CD14-positive monocyte (primary cell): ENCODE results near the gene PLXNB1. TPM values are rescaled to one million over a fixed set of nuclear protein-coding genes. Genes with fewer than 3 reads are reported as not detected.

ENCODE experiments used
- DNase-seq, 3 donors: peaks; one replicate each; pipeline ENCODE4 v3.0.0-alpha.2; 2011 to 2022
- H2AFZ ChIP-seq: 2 replicates; pipeline ENCODE4 v1.6.0; 2012; ENCODE audit warnings: mild to moderate bottlenecking, low read depth, low read length, inconsistent platforms; ENCODE audit not compliant: insufficient read depth, poor library complexity, severe bottlenecking
- H3K27ac ChIP-seq, 2 donors: 1 replicate in 1 of 2; 2 replicates in 1 of 2; pipeline ENCODE4 v1.5.1; 2012 to 2013; ENCODE audit warnings: low read length in 2 of 2, control low read depth in 1 of 2, inconsistent platforms in 1 of 2, low read depth in 1 of 2, mild to moderate bottlenecking in 1 of 2
- H3K27me3 ChIP-seq, 2 donors: one replicate each; pipeline versions ENCODE4 v1.6.0 to v1.6.1; 2011 to 2013; ENCODE audit warnings: low read length in 2 of 2; ENCODE audit not compliant: control insufficient read depth in 2 of 2, insufficient read depth in 2 of 2
- H3K36me3 ChIP-seq, 2 donors: replicated peaks in 1 of 2; 1 replicate in 1 of 2; 2 replicates in 1 of 2; pipeline versions ENCODE4 v1.5.1 to v1.6.1; 2012 to 2013; ENCODE audit warnings: low read length in 2 of 2, control low read depth in 1 of 2, inconsistent platforms in 1 of 2, mild to moderate bottlenecking in 1 of 2; ENCODE audit not compliant: insufficient read depth in 2 of 2, control insufficient read depth in 1 of 2
- H3K4me1 ChIP-seq, 2 donors: 1 replicate in 1 of 2; 2 replicates in 1 of 2; pipeline versions ENCODE4 v1.5.1 to v1.6.1; 2012 to 2013; ENCODE audit warnings: low read length in 2 of 2, control low read depth in 1 of 2, inconsistent platforms in 1 of 2, mild to moderate bottlenecking in 1 of 2, moderate library complexity in 1 of 2; ENCODE audit not compliant: insufficient read depth in 2 of 2, control insufficient read depth in 1 of 2
- H3K4me2 ChIP-seq: replicated peaks from 2 replicates; pipeline ENCODE3; 2012; ENCODE audit warnings: low read length, moderate library complexity, mild to moderate bottlenecking; ENCODE audit not compliant: poor library complexity, severe bottlenecking; ENCODE audit errors: extremely low read depth
- H3K4me3 ChIP-seq, 3 experiments: fragments of 200-600 bp in 1 of 3; sonication (generic) in 1 of 3; replicated peaks in 1 of 3; 1 replicate in 2 of 3; 2 replicates in 1 of 3; pipeline ENCODE4 v1.5.1; 2011 to 2013; ENCODE audit warnings: low read length in 3 of 3, mild to moderate bottlenecking in 3 of 3, control low read depth in 2 of 3, low read depth in 2 of 3, inconsistent platforms in 1 of 3, moderate library complexity in 1 of 3
- H3K79me2 ChIP-seq: 2 replicates; pipeline ENCODE4 v1.6.0; 2012; ENCODE audit warnings: mild to moderate bottlenecking, control low read depth, inconsistent platforms, low read length, moderate library complexity; ENCODE audit not compliant: insufficient read depth
- H3K9ac ChIP-seq: 2 replicates; pipeline ENCODE4 v1.6.0; 2017; ENCODE audit warnings: low read length, mild to moderate bottlenecking; ENCODE audit not compliant: insufficient read depth, poor library complexity, severe bottlenecking
- H3K9me3 ChIP-seq, 2 donors: replicated peaks in 1 of 2; 1 replicate in 1 of 2; 2 replicates in 1 of 2; pipeline versions ENCODE4 v1.5.1 to v1.6.1; 2012 to 2013; ENCODE audit warnings: low read length in 2 of 2, control low read depth in 1 of 2; ENCODE audit not compliant: control insufficient read depth in 1 of 2, insufficient read depth in 1 of 2
- H4K20me1 ChIP-seq: 2 replicates; pipeline ENCODE4 v1.6.0; 2012; ENCODE audit warnings: mild to moderate bottlenecking, low read length, control low read depth, moderate library complexity; ENCODE audit not compliant: insufficient read depth
- H3K27ac Mint-ChIP-seq, 7 donors: one replicate each; pipeline ENCODE4 v1.8.0; 2020; ENCODE audit warnings: mild to moderate bottlenecking in 7 of 7, mixed read lengths in 7 of 7, moderate library complexity in 6 of 7, inconsistent platforms in 2 of 7
- H3K27me3 Mint-ChIP-seq, 3 donors: one replicate each; pipeline ENCODE4 v1.8.0; 2021 to 2022; ENCODE audit warnings: low read depth in 3 of 3, mild to moderate bottlenecking in 3 of 3, mixed read lengths in 3 of 3, moderate library complexity in 3 of 3, inconsistent platforms in 1 of 3
- H3K36me3 Mint-ChIP-seq, 2 donors: one replicate each; pipeline ENCODE4 v1.8.0; 2020; ENCODE audit warnings: mixed read lengths in 2 of 2, inconsistent platforms in 1 of 2, mild to moderate bottlenecking in 1 of 2
- H3K4me1 Mint-ChIP-seq: one replicate; pipeline ENCODE4 v1.8.0; 2020; ENCODE audit warnings: mild to moderate bottlenecking, mixed read lengths
- H3K4me3 Mint-ChIP-seq, 2 donors: one replicate each; pipeline ENCODE4 v1.8.0; 2020; ENCODE audit warnings: mild to moderate bottlenecking in 2 of 2, mixed read lengths in 2 of 2, moderate library complexity in 1 of 2
- H3K9me3 Mint-ChIP-seq, 7 donors: one replicate each; pipeline ENCODE4 v1.8.0; 2020 to 2022; ENCODE audit warnings: mixed read lengths in 7 of 7, mild to moderate bottlenecking in 6 of 7, moderate library complexity in 6 of 7, inconsistent platforms in 2 of 7
- CTCF ChIP-seq: fragments of 200-600 bp; IDR thresholded peaks from one replicate; pipeline ENCODE4 v1.8.0; 2022; ENCODE audit warnings: antibody characterized with exemption, mild to moderate bottlenecking
- WGBS: methylation state at CpG from one replicate; pipeline ENCODE4 v1.1.5; 2013; ENCODE audit warnings: missing lambda C conversion rate; ENCODE audit not compliant: insufficient coverage; 5-methylcytosine and 5-hydroxymethylcytosine counted together
- intact Hi-C, 2 donors: fragments of 100-400 bp; cut with micrococcal nuclease; formaldehyde crosslinking; loops; one replicate each; pipeline versions ENCODE4 v1.15.0 to v1.15.1; 2023
- polyA plus RNA-seq, 3 donors: library from polyadenylated mRNA; depleted of rRNA in 1 of 3; unstranded in 2 of 3; stranded (reverse) in 1 of 3; fragments of 300-500 nt in 2 of 3; fragments of >200 nt in 1 of 3; fragmentation: Illumina TruSeq in 2 of 3; gene quantifications; 1 replicate in 2 of 3; 2 replicates in 1 of 3; pipeline ENCODE4 v1.2.3, GENCODE V29; 2012 to 2021

PLXNB1 gene
- polyA plus RNA-seq, 3 donors = 0.14 to 4.3 TPM; not detected in 1

- Mint-ChIP-seq H3K9me3 (no peaks in the 10 kb centered on the region), H3K4me3 (peak overlapping the region; percentile 34 to 66), H3K36me3 (peaks cover 27 to 45% of the 10 kb centered on the region in 2 donors), H3K27ac (peak overlapping the region; percentile 73 to 100 (median 100)), H3K27me3 (peaks cover 0 to 2% (median 0%) of the 10 kb centered on the region in 3 donors), H3K4me1 (peaks cover 63% of the 10 kb centered on the region)
- TF ChIP-seq CTCF = no peak
- no peaks in the 10 kb centered on the region for H3K27me3 ChIP-seq
- H3K79me2 ChIP-seq = peaks cover 74% of the 10 kb centered on the region
- DNase-seq = no peak
- H3K4me2 ChIP-seq = peak overlapping the region; percentile 3
- peak overlapping the region; percentile 52 to 100 for H3K27ac ChIP-seq
- no peak overlapping the region for H2AFZ ChIP-seq
- WGBS = 91% methylated on average over 17 of the region's 29 CpGs
- no peak overlapping the region for H3K9ac ChIP-seq
- H3K36me3 ChIP-seq = peaks cover 34 to 38% of the 10 kb centered on the region in 2 donors
- H3K9me3 ChIP-seq = no peaks in the 10 kb centered on the region
- intact Hi-C loops = loop anchor here (5.0 to 10.0 kb wide), 3 partner anchors 78 to 216 kb away; partner anchors contain the start of genes SLC26A6 (in 2 of the 2) and NCKIPSD (in 1 of the 2)
- H4K20me1 ChIP-seq = peaks cover 11% of the 10 kb centered on the region
- no peak overlapping the region for H3K4me3 ChIP-seq
- H3K4me1 ChIP-seq = peaks cover 74 to 81% of the 10 kb centered on the region in 2 donors
Observed at GRCh38 chr3:48469046-48469915, 39.4 kb upstream of the PLXNB1 start.

GRCh38 chr3:48468329-48468731 lies 38.4 kb upstream of the PLXNB1 start:
- 87% methylated on average over 5 of the region's 8 CpGs for WGBS
- intact Hi-C loops = loop anchor here (5.0 to 10.0 kb wide), 3 partner anchors 79 to 216 kb away; partner anchors contain the start of genes SLC26A6 (in 2 of the 2) and NCKIPSD (in 1 of the 2)
- Histone ChIP-seq H3K36me3 (peaks cover 36 to 44% of the 10 kb centered on the region in 2 donors), H3K4me3 (peak overlapping the region in 1 of 3 experiments; percentile 91), H3K4me1 (peaks cover 69 to 77% of the 10 kb centered on the region in 2 donors), H3K79me2 (peaks cover 71% of the 10 kb centered on the region), H2AFZ (no peak overlapping the region), H3K27me3 (no peaks in the 10 kb centered on the region), H3K9me3 (no peaks in the 10 kb centered on the region), H3K4me2 (peak overlapping the region; percentile 97), H3K9ac (peak overlapping the region; percentile 19), H3K27ac (peak overlapping the region; percentile 97 to 100), H4K20me1 (peaks cover 11% of the 10 kb centered on the region)
- Mint-ChIP-seq H3K27ac (peak overlapping the region; percentile 87 to 100 (median 100)), H3K36me3 (peaks cover 27 to 50% of the 10 kb centered on the region in 2 donors), H3K27me3 (peaks cover 0 to 2% (median 0%) of the 10 kb centered on the region in 3 donors), H3K9me3 (no peaks in the 10 kb centered on the region), H3K4me1 (peaks cover 59% of the 10 kb centered on the region), H3K4me3 (peak overlapping the region in 1 of 2 donors; percentile 67)
- no peak for DNase-seq
- TF ChIP-seq CTCF = no peak
